Measurements from ENCODE around the gene COQ2. TPM values are rescaled to one million over a fixed set of nuclear protein-coding genes. Genes with fewer than 3 reads are reported as not detected.

Gene COQ2
- polyA plus RNA-seq, 1 of the 3 experiments (the other 2 are of a cell fraction), result 14.8 TPM

DNA sequence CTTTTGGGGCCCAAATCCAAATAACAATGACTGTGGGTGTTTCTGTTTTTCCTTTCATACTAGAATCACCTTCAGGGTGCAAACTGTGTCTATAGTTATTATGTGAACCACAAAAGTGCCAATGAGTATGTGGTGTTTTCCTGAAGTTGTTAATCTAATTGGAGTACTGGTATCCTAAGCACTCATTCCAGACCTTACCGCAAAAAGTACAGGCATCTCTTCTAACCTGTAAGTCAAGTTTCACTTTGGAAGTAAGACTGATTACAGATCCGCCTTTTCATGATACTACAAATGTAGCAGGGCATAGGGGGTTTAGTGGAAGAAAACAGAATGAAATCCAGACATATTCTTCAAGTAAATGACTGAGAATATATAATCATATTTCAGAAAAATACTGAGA, 16.1 kb downstream of the COQ2 start:
- Histone ChIP-seq H3K4me3 (ENCODE audit: low read depth in 2 of 2, low read length in 1 of 2) (no peak overlapping the region), H3F3A (replicated peaks; ENCODE audit: insufficient read depth) (peaks cover 4% of the 10 kb centered on the region), H3K9me2 (no peaks in the 10 kb centered on the region), H3K36me3 (replicated peaks in 1 of 2; ENCODE audit: control insufficient read depth in 1 of 2, insufficient read depth in 2 of 2, low read length in 1 of 2) (peaks cover 19% of the 10 kb centered on the region in 2 experiments), H3K27ac (ENCODE audit: low read depth in 2 of 2, low read length in 1 of 2) (no peak overlapping the region), H3K4me2 (no peak overlapping the region), H4K20me1 (ENCODE audit: insufficient read depth) (no peaks in the 10 kb centered on the region), H3K4me1 (ENCODE audit: control insufficient read depth in 1 of 2, insufficient read depth in 2 of 2, low read depth in 1 of 2, low read length in 1 of 2) (no peaks in the 10 kb centered on the region), H3K9ac (no peak overlapping the region), H3K9me3 (no peaks in the 10 kb centered on the region), H2AFZ (ENCODE audit: low read depth) (no peak overlapping the region), H3K27me3 (ENCODE audit: insufficient read depth) (no peaks in the 10 kb centered on the region), H3K79me2 (ENCODE audit: insufficient read depth) (no peaks in the 10 kb centered on the region)
- ChIA-PET POLR2A (no interaction called here), CTCF (interaction anchor here (0.7 to 1.0 kb wide), 2 partner anchors 9 to 12 kb away, joined by 3 read pairs; no protein-coding TSS in a partner anchor)
- TF ChIP-seq NRF1 (IDR thresholded peaks at IDR 0.05; ENCODE audit: low read depth, low read length), result no peak
- TF ChIP-seq CHD2 (IDR thresholded peaks at IDR 0.05; ENCODE audit: low read length, partially characterized antibody), result no peak
- TF ChIP-seq, protein P1, sequence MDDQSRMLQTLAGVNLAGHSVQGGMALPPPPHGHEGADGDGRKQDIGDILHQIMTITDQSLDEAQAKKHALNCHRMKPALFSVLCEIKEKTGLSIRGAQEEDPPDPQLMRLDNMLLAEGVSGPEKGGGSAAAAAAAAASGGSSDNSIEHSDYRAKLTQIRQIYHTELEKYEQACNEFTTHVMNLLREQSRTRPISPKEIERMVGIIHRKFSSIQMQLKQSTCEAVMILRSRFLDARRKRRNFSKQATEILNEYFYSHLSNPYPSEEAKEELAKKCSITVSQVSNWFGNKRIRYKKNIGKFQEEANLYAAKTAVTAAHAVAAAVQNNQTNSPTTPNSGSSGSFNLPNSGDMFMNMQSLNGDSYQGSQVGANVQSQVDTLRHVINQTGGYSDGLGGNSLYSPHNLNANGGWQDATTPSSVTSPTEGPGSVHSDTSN (IDR thresholded peaks at IDR 0.05), result no peak
- no peak for TF ChIP-seq RAD21 (IDR thresholded peaks at IDR 0.05; ENCODE audit: low read length)
- no peak for TF ChIP-seq EP300 (IDR thresholded peaks at IDR 0.05; ENCODE audit: borderline replicate concordance in 1 of 2, low read depth in 1 of 2, low read length in 1 of 2)
- TF ChIP-seq SIN3A (IDR thresholded peaks at IDR 0.05; ENCODE audit: borderline replicate concordance, low read depth, low read length), result no peak
- no peak for TF ChIP-seq TEAD4 (IDR thresholded peaks at IDR 0.05; ENCODE audit: borderline replicate concordance, insufficient read depth)
- TF ChIP-seq RCOR1 (IDR thresholded peaks at IDR 0.05; ENCODE audit: low read length), result no peak
- no peak for TF ChIP-seq FOSL2 (IDR thresholded peaks at IDR 0.05; ENCODE audit: borderline replicate concordance, low read depth)
- no peak for TF ChIP-seq TAF1 (IDR thresholded peaks at IDR 0.05; ENCODE audit: borderline replicate concordance, low read depth, low read length)
- TF ChIP-seq, protein P2, sequence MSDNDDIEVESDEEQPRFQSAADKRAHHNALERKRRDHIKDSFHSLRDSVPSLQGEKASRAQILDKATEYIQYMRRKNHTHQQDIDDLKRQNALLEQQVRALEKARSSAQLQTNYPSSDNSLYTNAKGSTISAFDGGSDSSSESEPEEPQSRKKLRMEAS (IDR thresholded peaks at IDR 0.05; ENCODE audit: low read depth), result no peak
- TF ChIP-seq NFIC (IDR thresholded peaks at IDR 0.05; ENCODE audit: borderline replicate concordance), result no peak
- TF ChIP-seq GABPA (IDR thresholded peaks at IDR 0.05; ENCODE audit: low read depth), result no peak
- no peak for DNase-seq
- 88% methylated on average over 2 of the region's 2 CpGs for WGBS (ENCODE audit: low lambda C conversion rate)

DNA sequence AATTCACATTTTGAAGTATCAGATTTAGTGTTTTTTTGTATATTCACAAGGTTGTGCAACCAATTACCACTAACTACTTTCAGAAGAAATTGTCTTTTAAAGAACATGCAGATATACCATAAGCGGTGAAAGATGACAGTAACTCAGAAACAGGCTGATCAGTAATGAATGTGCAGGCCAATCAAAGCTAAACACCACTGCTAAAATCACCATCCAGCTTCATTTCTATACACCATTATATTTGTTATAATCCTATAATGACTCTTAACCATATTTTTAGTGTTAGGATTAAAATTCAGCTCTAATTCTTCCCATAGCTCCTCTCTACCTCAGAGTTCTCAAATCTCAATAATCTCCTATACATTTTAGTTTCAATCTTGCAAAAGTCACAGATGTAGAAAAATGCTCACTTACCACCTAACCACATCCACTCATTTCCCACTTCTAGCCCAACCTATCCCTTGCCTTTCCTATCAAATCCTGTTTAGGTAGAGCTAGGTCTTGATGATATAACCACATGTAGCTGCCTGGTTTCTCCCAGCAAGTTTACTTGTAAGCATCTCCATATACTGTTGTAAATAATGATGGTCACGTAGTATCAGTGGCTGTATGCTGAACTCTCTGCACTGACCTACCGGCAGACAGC, 16.6 kb downstream of the COQ2 start:
- Histone ChIP-seq H3K4me3 (ENCODE audit: low read depth in 2 of 2, low read length in 1 of 2) (no peak overlapping the region), H3F3A (replicated peaks; ENCODE audit: insufficient read depth) (peaks cover 4% of the 10 kb centered on the region), H3K9me3 (no peaks in the 10 kb centered on the region), H4K20me1 (ENCODE audit: insufficient read depth) (no peaks in the 10 kb centered on the region), H3K27me3 (ENCODE audit: insufficient read depth) (no peaks in the 10 kb centered on the region), H3K9me2 (no peaks in the 10 kb centered on the region), H3K79me2 (ENCODE audit: insufficient read depth) (no peaks in the 10 kb centered on the region), H3K4me2 (no peak overlapping the region), H3K9ac (no peak overlapping the region), H3K27ac (ENCODE audit: low read depth in 2 of 2, low read length in 1 of 2) (no peak overlapping the region), H2AFZ (ENCODE audit: low read depth) (no peak overlapping the region), H3K4me1 (ENCODE audit: control insufficient read depth in 1 of 2, insufficient read depth in 2 of 2, low read depth in 1 of 2, low read length in 1 of 2) (no peaks in the 10 kb centered on the region), H3K36me3 (replicated peaks in 1 of 2; ENCODE audit: control insufficient read depth in 1 of 2, insufficient read depth in 2 of 2, low read length in 1 of 2) (peaks cover 14 to 19% of the 10 kb centered on the region in 2 experiments)
- 98% methylated on average over 3 of the region's 3 CpGs for WGBS (ENCODE audit: low lambda C conversion rate)
- DNase-seq, result no peak
- ChIA-PET CTCF (interaction anchor here (0.7 to 1.0 kb wide), 2 partner anchors 8 to 13 kb away, joined by 3 read pairs; no protein-coding TSS in a partner anchor), POLR2A (no interaction called here)
- TF ChIP-seq, protein P3, sequence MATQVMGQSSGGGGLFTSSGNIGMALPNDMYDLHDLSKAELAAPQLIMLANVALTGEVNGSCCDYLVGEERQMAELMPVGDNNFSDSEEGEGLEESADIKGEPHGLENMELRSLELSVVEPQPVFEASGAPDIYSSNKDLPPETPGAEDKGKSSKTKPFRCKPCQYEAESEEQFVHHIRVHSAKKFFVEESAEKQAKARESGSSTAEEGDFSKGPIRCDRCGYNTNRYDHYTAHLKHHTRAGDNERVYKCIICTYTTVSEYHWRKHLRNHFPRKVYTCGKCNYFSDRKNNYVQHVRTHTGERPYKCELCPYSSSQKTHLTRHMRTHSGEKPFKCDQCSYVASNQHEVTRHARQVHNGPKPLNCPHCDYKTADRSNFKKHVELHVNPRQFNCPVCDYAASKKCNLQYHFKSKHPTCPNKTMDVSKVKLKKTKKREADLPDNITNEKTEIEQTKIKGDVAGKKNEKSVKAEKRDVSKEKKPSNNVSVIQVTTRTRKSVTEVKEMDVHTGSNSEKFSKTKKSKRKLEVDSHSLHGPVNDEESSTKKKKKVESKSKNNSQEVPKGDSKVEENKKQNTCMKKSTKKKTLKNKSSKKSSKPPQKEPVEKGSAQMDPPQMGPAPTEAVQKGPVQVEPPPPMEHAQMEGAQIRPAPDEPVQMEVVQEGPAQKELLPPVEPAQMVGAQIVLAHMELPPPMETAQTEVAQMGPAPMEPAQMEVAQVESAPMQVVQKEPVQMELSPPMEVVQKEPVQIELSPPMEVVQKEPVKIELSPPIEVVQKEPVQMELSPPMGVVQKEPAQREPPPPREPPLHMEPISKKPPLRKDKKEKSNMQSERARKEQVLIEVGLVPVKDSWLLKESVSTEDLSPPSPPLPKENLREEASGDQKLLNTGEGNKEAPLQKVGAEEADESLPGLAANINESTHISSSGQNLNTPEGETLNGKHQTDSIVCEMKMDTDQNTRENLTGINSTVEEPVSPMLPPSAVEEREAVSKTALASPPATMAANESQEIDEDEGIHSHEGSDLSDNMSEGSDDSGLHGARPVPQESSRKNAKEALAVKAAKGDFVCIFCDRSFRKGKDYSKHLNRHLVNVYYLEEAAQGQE (IDR thresholded peaks at IDR 0.05; ENCODE audit: low read depth, low read length), result no peak
- TF ChIP-seq GATA2 (CRISPR knock-in tag; IDR thresholded peaks at IDR 0.05) (no peak), MXI1 (IDR thresholded peaks at IDR 0.05; ENCODE audit: low read depth, low read length) (no peak), EZH2phosphoT487 (IDR thresholded peaks at IDR 0.05; ENCODE audit: borderline replicate concordance, low read depth) (no peak), YY1 (IDR thresholded peaks at IDR 0.05; ENCODE audit: low read depth) (no peak)
- TF ChIP-seq, protein P2 (IDR thresholded peaks at IDR 0.05; ENCODE audit: low read depth), result no peak
- TF ChIP-seq, protein P4, sequence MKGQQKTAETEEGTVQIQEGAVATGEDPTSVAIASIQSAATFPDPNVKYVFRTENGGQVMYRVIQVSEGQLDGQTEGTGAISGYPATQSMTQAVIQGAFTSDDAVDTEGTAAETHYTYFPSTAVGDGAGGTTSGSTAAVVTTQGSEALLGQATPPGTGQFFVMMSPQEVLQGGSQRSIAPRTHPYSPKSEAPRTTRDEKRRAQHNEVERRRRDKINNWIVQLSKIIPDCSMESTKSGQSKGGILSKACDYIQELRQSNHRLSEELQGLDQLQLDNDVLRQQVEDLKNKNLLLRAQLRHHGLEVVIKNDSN (IDR thresholded peaks at IDR 0.05; ENCODE audit: borderline replicate concordance, low read depth), result no peak
- TF ChIP-seq, protein P5, sequence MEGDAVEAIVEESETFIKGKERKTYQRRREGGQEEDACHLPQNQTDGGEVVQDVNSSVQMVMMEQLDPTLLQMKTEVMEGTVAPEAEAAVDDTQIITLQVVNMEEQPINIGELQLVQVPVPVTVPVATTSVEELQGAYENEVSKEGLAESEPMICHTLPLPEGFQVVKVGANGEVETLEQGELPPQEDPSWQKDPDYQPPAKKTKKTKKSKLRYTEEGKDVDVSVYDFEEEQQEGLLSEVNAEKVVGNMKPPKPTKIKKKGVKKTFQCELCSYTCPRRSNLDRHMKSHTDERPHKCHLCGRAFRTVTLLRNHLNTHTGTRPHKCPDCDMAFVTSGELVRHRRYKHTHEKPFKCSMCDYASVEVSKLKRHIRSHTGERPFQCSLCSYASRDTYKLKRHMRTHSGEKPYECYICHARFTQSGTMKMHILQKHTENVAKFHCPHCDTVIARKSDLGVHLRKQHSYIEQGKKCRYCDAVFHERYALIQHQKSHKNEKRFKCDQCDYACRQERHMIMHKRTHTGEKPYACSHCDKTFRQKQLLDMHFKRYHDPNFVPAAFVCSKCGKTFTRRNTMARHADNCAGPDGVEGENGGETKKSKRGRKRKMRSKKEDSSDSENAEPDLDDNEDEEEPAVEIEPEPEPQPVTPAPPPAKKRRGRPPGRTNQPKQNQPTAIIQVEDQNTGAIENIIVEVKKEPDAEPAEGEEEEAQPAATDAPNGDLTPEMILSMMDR (IDR thresholded peaks at IDR 0.05), result no peak

Data from SK-N-SH (cell line).